ENCODE measurements around the gene OR12D1. TPM values are rescaled to one million over a fixed set of nuclear protein-coding genes. Genes with fewer than 3 reads are reported as not detected.

The OR12D1 gene
- total and polyA plus RNA-seq, 5 donors: not detected

DNA sequence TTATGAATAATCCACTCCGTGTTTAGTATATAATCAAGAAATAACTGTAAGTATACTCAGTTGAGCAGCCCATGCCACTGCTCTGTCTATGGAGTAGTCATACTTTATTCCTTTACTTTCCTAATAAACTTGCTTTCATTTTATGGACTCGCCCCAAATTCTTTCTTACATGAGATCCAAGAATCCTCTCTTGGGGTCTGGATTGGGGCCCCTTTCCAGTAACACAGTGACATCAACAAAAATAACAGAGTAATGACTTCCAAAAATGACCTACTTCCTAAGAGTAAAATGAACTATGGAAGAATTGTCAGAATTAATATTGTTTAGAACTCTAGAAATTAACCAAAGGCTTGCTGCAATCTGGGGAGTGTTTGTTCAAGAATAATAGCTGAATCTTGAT, 51.1 kb downstream of the OR12D1 start:
- Histone ChIP-seq H3K4me3 (ENCODE audit: low read length) (no peak overlapping the region), H3K27me3 (ENCODE audit: control insufficient read depth, insufficient read depth) (no peaks in the 10 kb centered on the region), H3K27ac (ENCODE audit: low read length) (no peak overlapping the region), H3K4me1 (ENCODE audit: control insufficient read depth, insufficient read depth, low read length) (no peaks in the 10 kb centered on the region), H3K9me3 (ENCODE audit: control insufficient read depth, low read length) (no peaks in the 10 kb centered on the region)
- DNase-seq (no peak), ATAC-seq (no peak)
- 83% methylated on average over 2 of the region's 2 CpGs for WGBS
- intact Hi-C loops (cut with DNase I): no loop called here

DNA sequence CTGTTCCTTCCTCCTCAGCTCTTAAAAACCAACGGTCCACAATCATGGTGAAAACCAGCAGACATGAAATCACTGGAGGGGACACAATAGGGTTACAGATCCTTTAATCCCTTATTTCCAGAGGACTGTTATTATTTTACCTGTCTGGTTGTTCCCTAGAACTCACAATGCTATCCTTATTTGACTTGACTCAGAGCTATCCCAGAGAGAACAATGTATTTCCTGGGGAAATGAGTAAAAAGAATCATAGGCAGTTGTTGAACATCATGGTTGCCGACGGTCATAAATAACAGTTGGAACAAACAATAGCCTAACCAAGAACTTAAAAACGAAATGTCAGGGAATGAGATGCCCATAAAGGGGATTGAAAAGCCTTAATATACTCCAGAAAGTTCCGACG, 51.5 kb downstream of the OR12D1 start:
- no peak overlapping the region for H3K4me3 ChIP-seq (ENCODE audit: low read length)
- H3K9me3 ChIP-seq (ENCODE audit: control insufficient read depth, low read length): no peaks in the 10 kb centered on the region
- no peak for ATAC-seq
- H3K4me1 ChIP-seq (ENCODE audit: control insufficient read depth, insufficient read depth, low read length): no peaks in the 10 kb centered on the region
- DNase-seq: no peak
- WGBS: 46% methylated on average over 6 of the region's 6 CpGs
- H3K27ac ChIP-seq (ENCODE audit: low read length): no peak overlapping the region
- intact Hi-C loops (cut with DNase I): no loop called here
- no peaks in the 10 kb centered on the region for H3K27me3 ChIP-seq (ENCODE audit: control insufficient read depth, insufficient read depth)

Other genes starting within 250 kb of the OR12D1 start
- not detected for gene OR2J2, start 244.0 kb upstream of the OR12D1 start, total RNA-seq
- not detected for gene OR2J2, start 244.0 kb upstream of the OR12D1 start, polyA plus RNA-seq
- gene OR14J1, start 113.2 kb upstream of the OR12D1 start, total RNA-seq: not detected
- gene OR14J1, start 113.2 kb upstream of the OR12D1 start, polyA plus RNA-seq: not detected
- not detected for gene OR5V1, start 46.1 kb upstream of the OR12D1 start, total RNA-seq
- gene OR5V1, start 46.1 kb upstream of the OR12D1 start, polyA plus RNA-seq: not detected
- not detected for gene OR12D3, start 39.6 kb upstream of the OR12D1 start, total RNA-seq
- gene OR12D3, start 39.6 kb upstream of the OR12D1 start, polyA plus RNA-seq: not detected
- gene OR12D2, start 19.3 kb upstream of the OR12D1 start, total RNA-seq: not detected
- not detected for gene OR12D2, start 19.3 kb upstream of the OR12D1 start, polyA plus RNA-seq
- not detected for gene OR10C1, start 24.4 kb downstream of the OR12D1 start, total RNA-seq
- gene OR10C1, start 24.4 kb downstream of the OR12D1 start, polyA plus RNA-seq: not detected
- gene OR11A1, start 42.1 kb downstream of the OR12D1 start, total RNA-seq: not detected
- not detected for gene OR11A1, start 42.1 kb downstream of the OR12D1 start, polyA plus RNA-seq
- gene OR2H1, start 42.2 kb downstream of the OR12D1 start, total RNA-seq: not detected
- gene OR2H1, start 42.2 kb downstream of the OR12D1 start, polyA plus RNA-seq: not detected
- not detected for gene MAS1L, start 73.0 kb downstream of the OR12D1 start, total RNA-seq
- not detected for gene MAS1L, start 73.0 kb downstream of the OR12D1 start, polyA plus RNA-seq
- not detected for gene UBD, start 144.8 kb downstream of the OR12D1 start, total RNA-seq
- gene UBD, start 144.8 kb downstream of the OR12D1 start, polyA plus RNA-seq: 0.14 TPM
- gene OR2H2, start 170.2 kb downstream of the OR12D1 start, total RNA-seq: not detected
- not detected for gene OR2H2, start 170.2 kb downstream of the OR12D1 start, polyA plus RNA-seq
- gene GABBR1, start 218.3 kb downstream of the OR12D1 start, total RNA-seq: 10 to 100 TPM; 34.8 to 40.0 (median 36.6) TPM
- 37.5 TPM for gene GABBR1, start 218.3 kb downstream of the OR12D1 start, polyA plus RNA-seq
- gene MOG, start 242.2 kb downstream of the OR12D1 start, total RNA-seq: 1 to 10 TPM; 1.5 to 2.6 (median 2.2) TPM
- 4.8 TPM for gene MOG, start 242.2 kb downstream of the OR12D1 start, polyA plus RNA-seq